Measurements from ENCODE around the gene HP.

The HP gene

DNA sequence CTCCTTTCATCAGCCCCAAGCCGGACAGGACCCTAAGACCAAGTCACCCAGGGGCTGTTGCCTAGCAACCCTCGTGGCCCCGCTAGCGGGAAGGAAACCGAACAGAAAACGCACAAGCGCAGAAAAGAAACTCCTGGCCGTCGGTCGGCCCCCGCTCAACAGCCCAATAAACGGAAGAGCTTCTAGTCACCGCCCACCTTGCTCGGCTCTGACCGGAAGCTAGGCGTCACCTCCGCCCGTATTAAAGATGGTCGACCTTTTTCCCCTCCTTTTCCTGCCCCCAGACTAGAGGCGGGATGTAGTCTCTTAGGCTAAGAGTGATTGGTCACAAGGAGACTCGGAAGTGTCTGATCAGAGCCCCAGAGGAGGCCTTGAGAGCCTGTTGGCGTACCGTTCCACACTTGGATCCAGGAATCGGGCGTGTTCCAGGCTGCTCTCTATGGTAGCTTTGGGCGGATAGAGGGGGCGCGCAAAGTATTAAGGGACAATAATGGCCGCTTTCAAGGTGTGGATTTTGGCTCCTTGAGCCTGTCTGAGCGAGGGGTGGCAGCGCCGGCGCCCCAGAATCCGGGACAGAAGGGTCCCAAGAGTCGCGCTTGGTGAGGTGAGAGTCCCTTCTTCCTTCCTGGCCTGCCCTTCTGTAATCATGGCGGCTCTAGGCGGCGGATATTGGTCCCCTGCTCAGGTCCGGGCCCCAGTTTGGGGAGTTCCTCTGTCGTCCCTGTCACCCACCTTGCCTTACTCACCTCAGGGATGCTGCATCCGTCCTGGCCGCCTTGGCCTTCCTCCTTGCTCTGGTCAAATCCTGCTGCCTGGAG lies 39.4 kb downstream of the HP start, which contains the start of the genes DHX38 and TXNL4B:
DHX38 (plus strand) TSS at position 400 of the 818 bp plus-strand sequence. CDS start 2,311 bp downstream, outside the sequence.
TXNL4B (minus strand) TSS at position 173 of the 818 bp plus-strand sequence. CDS start 2,871 bp downstream, outside the sequence.
- peak; percentile 89 for DNase-seq

- no peak for DNase-seq
These were observed 39.9 kb downstream of the HP start for GRCh38 chr16:72094266-72094610.

GRCh38 chr16:72098936-72099335 lies 44.6 kb downstream of the HP start:
- DNase-seq = no peak

DNA sequence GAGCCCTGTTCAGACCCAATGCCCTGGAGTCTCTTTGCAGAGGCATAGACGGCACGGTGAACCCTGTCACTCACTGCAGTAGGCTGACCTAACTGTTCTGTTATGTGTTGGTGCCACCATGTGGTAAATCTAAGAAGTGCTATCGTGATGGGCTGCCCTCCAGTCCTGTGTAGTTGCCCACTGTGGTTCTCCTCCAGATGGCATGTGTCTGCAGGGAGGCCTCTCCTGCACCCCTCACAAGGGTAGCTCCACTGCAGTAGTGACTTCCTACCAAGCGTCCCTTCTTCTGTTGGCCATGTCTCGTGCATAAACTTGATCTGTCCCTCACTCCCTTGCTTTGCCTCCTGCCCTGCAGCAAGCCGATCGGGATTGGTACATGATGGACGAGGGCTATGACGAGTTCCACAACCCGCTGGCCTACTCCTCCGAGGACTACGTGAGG lies 45.1 kb downstream of the HP start:
- no peak for DNase-seq

- no peak for DNase-seq
These were observed 46.9 kb downstream of the HP start for GRCh38 chr16:72101195-72101594.

DNA sequence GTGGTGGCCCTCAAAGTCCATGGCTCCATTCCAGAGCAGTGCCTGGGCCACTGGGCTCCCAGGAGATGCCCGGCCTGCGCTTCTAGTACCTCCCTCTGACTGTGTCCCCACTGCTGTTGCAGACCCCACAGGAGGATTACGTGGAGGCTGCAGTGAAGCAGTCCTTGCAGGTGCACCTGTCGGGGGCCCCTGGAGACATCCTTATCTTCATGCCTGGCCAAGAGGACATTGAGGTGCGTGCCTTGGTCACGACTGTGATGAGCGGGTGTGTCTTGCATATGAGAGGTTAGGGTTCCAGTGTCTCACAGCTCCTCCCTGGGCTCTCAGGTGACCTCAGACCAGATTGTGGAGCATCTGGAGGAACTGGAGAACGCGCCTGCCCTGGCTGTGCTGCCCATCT lies 50.6 kb downstream of the HP start:
- no peak for DNase-seq

DNA sequence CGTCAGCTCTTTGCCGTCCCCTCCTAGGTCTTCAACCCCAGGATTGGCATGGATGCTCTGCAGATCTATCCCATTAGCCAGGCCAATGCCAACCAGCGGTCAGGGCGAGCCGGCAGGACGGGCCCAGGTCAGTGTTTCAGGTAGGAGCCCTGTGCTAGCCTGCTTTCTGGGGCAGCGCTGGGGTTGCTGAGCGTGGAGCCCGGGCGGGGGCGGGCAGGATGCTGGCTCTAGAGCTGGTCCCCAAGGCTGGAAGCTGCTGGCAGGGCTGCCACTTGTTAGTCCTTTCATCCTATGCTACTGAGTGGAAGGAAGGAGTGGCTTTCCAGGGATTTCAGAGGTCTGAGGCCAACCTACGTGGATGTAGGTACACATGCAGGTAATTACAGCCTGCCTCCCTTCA lies 51.7 kb downstream of the HP start:
- DNase-seq = no peak

GRCh38 chr16:72107371-72107770 lies 53.1 kb downstream of the HP start:
- DNase-seq = no peak

DNA sequence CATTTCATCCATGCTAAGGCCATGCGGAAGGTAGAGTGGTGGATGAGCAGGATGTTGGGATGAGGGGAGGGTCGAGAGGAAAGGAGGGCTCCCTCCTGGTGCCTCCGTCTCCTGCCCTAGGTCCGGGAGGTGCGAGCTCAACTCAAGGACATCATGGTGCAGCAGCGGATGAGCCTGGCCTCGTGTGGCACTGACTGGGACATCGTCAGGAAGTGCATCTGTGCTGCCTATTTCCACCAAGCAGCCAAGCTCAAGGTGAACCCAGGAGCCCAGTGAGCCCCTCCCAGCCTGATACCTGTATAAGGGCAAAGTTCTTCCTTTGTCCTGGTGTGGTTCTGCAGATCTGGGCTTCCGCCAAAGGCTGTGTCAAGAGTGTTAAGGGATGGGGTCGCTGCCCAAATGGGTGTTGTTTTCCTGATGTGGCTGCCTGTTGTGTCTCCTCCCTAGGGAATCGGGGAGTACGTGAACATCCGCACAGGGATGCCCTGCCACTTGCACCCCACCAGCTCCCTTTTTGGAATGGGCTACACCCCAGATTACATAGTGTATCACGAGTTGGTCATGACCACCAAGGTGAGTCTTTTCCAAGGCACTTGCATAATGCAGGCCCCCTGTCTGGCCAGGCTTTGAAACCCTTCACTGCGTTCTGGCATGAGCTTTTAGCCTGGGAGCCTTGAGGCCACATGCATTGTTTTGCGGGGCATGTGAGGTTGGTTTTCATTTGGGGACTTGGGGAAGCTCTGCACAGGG lies 54.2 kb downstream of the HP start:
- DNase-seq = no peak

DNA sequence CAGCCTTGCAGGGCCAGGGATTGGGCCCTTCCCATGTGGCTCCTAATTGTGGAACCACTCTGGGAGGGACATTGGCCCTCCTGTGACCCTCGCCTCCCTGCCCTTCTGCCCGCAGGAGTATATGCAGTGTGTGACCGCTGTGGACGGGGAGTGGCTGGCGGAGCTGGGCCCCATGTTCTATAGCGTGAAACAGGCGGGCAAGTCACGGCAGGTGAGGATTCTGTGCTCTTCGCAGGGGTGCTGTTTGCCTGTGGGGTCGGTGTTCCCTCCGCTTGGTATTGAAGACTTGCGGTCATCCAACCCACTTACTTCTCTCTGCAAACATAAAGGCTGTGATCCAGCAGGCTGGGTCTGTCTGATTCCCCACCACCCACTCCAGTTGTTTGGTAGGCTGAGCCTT lies 55.0 kb downstream of the HP start:
- no peak for DNase-seq

DNA sequence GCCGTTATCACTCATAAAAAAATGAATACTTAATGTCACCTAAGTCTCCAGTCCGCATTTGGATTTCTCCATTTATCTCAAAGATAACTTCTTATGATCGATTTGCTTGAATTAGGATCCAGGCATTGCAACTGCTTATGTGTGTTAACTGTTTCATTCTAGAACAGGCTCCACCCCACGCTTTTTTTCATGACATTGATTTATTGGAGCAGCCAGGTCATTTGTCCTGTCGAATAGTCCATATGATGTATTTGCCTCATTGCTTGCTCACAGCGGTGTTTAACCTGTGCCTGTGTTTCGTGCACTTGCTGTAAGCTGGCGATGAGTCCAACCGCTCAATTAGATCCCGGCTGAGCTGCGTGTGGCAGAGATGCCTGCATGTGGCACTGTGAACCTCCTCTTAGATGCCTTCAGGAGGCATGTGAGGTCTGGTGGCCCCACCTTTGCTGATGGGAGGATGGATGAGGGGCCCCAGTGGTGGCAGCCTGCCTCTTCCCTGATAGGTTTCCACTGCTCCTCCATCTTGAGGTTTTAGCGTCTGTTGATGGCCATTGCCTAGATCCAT lies 55.7 kb downstream of the HP start:
- DNase-seq = no peak

All from SIG-M5 (cell line).